Right atrium auricular region (tissue), 2 donors: ENCODE data around the gene AGPAT3. TPM values are rescaled to one million over a fixed set of nuclear protein-coding genes. Genes with fewer than 3 reads are reported as not detected.

Experiments used
- DNase-seq: peaks from one replicate; pipeline ENCODE4 v3.0.0-alpha.2; 2019; ENCODE audit warnings: low spot score
- H3K27ac ChIP-seq, 2 donors: fragments of 200-600 bp; sonication (generic); 1 replicate in 1 of 2; 2 replicates in 1 of 2; pipeline ENCODE4 v1.5.1; 2016 to 2019
- H3K27me3 ChIP-seq, 2 donors: fragments of 200-600 bp; sonication (generic); one replicate each; pipeline versions ENCODE4 v1.5.1 to v1.6.0; 2017 to 2019
- H3K36me3 ChIP-seq: fragments of 200-600 bp; sonication (generic); one replicate; pipeline ENCODE4 v1.5.1; 2016
- H3K4me1 ChIP-seq, 2 donors: fragments of 200-600 bp; sonication (generic); one replicate each; pipeline versions ENCODE4 v1.5.1 to v1.6.0; 2017 to 2019
- H3K4me3 ChIP-seq, 2 donors: fragments of 200-600 bp; sonication (generic); 1 replicate in 1 of 2; 2 replicates in 1 of 2; pipeline ENCODE4 v1.5.1; 2017 to 2019; ENCODE audit warnings: mild to moderate bottlenecking in 1 of 2, moderate library complexity in 1 of 2
- H3K9me3 ChIP-seq, 2 donors: fragments of 200-600 bp; sonication (generic); one replicate each; pipeline ENCODE4 v1.5.1; 2019
- total RNA-seq, 2 donors: library from RNA; depleted of rRNA; stranded (reverse); fragments of >200 nt; gene quantifications; one replicate each; pipeline ENCODE4 v1.1.0, GENCODE V29; 2016
- TF ChIP-seq, protein P1 (sequence below), 2 donors: fragments of 200-600 bp; sonication (generic); IDR thresholded peaks; one replicate each; pipeline ENCODE4 v1.5.1; 2019; ENCODE audit warnings: antibody characterized with exemption in 2 of 2

The AGPAT3 gene
- total RNA-seq, 2 donors from 2014 or later: 41.3 to 42.5 TPM

DNA sequence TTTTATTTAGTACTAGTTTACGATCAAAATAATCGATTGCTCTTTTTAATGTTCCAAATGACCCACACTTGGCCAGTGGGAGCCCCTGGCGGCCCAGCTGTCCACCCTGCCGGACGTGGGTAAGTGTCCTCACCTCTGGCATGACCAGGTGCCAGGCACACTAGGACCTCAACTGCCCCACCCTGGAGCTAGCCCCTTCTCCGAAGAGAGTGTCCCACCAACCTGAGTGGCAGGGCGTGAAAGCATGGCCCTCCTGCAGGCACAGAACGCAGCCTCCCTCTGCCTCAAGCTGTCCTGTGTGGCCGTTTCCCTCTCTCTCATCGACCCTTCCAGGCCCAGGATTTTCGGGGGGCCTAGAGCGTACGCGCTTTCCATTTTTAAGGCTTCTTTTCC is 32.9 kb upstream of the AGPAT3 start:
- H3K27me3 ChIP-seq: no peaks in the 10 kb centered on the region
- DNase-seq: no peak
- H3K9me3 ChIP-seq: no peaks in the 10 kb centered on the region
- TF ChIP-seq, protein P1, sequence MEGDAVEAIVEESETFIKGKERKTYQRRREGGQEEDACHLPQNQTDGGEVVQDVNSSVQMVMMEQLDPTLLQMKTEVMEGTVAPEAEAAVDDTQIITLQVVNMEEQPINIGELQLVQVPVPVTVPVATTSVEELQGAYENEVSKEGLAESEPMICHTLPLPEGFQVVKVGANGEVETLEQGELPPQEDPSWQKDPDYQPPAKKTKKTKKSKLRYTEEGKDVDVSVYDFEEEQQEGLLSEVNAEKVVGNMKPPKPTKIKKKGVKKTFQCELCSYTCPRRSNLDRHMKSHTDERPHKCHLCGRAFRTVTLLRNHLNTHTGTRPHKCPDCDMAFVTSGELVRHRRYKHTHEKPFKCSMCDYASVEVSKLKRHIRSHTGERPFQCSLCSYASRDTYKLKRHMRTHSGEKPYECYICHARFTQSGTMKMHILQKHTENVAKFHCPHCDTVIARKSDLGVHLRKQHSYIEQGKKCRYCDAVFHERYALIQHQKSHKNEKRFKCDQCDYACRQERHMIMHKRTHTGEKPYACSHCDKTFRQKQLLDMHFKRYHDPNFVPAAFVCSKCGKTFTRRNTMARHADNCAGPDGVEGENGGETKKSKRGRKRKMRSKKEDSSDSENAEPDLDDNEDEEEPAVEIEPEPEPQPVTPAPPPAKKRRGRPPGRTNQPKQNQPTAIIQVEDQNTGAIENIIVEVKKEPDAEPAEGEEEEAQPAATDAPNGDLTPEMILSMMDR (IDR thresholded peaks at IDR 0.05): no peak
- H3K36me3 ChIP-seq: no peaks in the 10 kb centered on the region
- H3K4me1 ChIP-seq: no peaks in the 10 kb centered on the region
- H3K27ac ChIP-seq: no peak overlapping the region
- H3K4me3 ChIP-seq: no peak overlapping the region

DNA sequence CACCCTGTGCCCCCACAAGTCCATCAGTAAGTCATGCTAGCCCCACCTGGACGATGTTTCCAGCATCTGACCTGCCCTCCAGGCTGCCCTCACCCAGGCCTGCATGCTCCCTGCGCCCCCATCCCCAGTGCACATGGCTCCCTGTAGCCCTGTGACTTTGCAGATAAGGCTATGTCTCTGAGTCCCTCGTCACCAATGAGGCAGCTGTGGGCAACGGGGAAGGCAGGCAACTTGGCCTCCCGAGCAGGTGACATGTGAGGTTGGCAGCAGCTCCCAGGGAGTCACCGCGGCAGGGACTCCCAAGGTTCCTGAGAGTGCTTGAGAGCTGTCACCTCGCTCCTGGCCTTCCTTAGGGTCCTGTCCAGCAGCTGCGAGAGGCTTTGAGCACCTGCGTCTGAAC is 32.4 kb upstream of the AGPAT3 start:
- Histone ChIP-seq H3K9me3 (no peaks in the 10 kb centered on the region), H3K36me3 (no peaks in the 10 kb centered on the region), H3K4me1 (no peaks in the 10 kb centered on the region), H3K27me3 (no peaks in the 10 kb centered on the region), H3K4me3 (no peak overlapping the region), H3K27ac (no peak overlapping the region)
- TF ChIP-seq, protein P1 (IDR thresholded peaks at IDR 0.05): no peak
- DNase-seq: no peak

DNA sequence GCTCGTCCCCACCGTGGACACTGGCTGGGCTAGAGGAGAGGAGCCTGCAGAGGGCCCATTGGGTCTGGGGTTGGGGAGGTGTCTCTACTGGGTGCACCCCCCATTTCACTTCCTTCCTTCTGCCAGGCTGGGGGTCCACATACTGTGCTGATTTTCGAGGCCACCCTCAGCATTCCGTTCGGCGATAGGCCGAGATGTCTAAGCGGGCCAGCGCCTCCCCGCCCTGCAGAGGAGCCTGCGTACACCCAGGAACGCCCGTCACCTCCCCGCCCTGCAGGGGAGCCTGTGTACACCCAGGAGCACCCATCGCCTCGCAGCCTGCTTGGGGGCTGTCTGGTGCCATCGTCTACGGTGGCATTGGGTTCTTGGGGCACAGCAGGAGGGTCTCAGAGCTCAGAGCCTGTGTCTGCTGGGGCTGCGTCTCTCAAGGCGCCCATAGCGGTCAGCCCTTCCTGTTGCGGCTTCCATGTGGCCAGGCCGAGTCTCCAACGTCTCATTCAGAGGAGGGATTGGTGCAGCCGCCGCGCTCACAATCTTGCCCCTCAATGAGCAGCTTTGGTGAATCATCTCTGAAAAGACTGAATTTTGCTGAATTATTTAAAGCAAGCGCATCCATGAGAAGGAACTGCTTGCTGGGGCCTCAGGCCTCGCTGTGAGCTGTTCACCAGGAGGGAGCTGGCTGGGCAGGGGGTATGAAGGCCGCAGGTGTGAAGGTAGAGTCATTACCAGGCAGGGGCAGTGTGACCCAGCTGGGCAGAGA is 30.7 kb upstream of the AGPAT3 start:
- no peak overlapping the region for H3K4me3 ChIP-seq
- no peaks in the 10 kb centered on the region for H3K4me1 ChIP-seq
- no peak for DNase-seq
- H3K9me3 ChIP-seq: no peaks in the 10 kb centered on the region
- no peaks in the 10 kb centered on the region for H3K27me3 ChIP-seq
- H3K27ac ChIP-seq: no peak overlapping the region
- TF ChIP-seq, protein P1 (IDR thresholded peaks at IDR 0.05): no peak
- no peaks in the 10 kb centered on the region for H3K36me3 ChIP-seq

DNA sequence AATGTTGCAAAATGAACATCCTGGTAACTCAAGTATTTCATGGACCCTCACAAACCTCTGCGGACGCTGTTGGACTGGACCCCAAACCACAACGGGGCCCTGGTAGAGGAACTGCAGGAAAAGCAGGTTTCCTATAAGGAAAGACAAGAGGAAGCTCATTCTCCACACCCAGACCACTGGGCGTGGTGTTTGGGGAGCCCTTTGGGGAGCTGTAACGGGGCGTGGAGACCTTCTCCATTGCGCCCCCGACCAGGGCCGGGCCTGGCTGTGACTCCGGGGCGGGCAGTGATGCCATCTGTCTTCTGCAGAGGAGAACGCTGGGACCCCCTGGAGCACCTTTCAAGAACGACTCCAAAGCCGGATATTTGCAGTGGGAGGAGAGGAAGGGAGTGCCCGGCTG is 30.0 kb upstream of the AGPAT3 start:
- H3K9me3 ChIP-seq: no peaks in the 10 kb centered on the region
- H3K27me3 ChIP-seq: no peaks in the 10 kb centered on the region
- no peaks in the 10 kb centered on the region for H3K36me3 ChIP-seq
- H3K4me3 ChIP-seq: no peak overlapping the region
- DNase-seq: no peak
- TF ChIP-seq, protein P1 (IDR thresholded peaks at IDR 0.05): no peak
- H3K27ac ChIP-seq: no peak overlapping the region
- H3K4me1 ChIP-seq: no peaks in the 10 kb centered on the region

DNA sequence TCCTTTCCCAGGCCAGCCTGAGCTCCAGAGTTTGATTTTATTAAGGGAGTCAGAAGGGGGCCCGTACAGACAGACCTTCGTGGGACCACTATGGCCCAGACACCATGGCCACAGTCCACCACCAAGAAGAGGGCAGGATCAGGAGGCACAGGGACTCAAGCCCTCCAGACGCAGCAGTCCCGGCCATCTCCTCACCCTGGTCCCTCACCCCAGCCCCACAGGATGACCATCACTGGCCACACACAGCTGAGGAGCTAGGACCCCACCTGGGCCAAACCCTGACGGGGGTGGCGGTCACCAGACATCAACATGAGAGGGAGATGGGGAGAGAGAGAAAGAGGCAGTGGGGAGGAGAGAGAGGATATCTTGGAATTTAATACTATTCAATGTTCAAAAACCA is 29.2 kb upstream of the AGPAT3 start:
- Histone ChIP-seq H3K27me3 (no peaks in the 10 kb centered on the region), H3K36me3 (no peaks in the 10 kb centered on the region), H3K4me1 (no peaks in the 10 kb centered on the region), H3K9me3 (no peaks in the 10 kb centered on the region), H3K27ac (no peak overlapping the region), H3K4me3 (no peak overlapping the region)
- no peak for DNase-seq
- TF ChIP-seq, protein P1 (IDR thresholded peaks at IDR 0.05): no peak

DNA sequence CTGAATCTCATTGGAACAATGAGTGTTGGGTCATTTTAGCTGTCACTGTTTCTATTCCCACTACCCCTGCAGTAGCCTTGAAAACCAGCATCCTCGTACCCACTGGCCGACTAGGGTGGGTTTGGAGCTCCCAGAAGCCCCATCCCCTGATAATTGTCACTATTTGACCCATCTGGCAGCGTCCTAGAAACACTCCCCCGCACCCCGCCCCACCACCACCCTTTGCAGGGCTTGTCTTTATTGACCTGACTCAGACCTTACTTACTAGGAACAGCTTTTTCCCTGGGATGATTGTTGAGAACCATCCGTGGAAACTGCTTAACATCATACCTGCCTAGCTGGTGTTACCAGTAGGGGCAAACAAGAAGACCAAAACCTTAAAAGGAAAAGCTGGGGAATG is 28.4 kb upstream of the AGPAT3 start:
- H3K36me3 ChIP-seq: no peaks in the 10 kb centered on the region
- H3K27me3 ChIP-seq: no peaks in the 10 kb centered on the region
- DNase-seq: no peak
- TF ChIP-seq, protein P1 (IDR thresholded peaks at IDR 0.05): no peak
- no peaks in the 10 kb centered on the region for H3K4me1 ChIP-seq
- H3K9me3 ChIP-seq: no peaks in the 10 kb centered on the region
- no peak overlapping the region for H3K27ac ChIP-seq
- H3K4me3 ChIP-seq: no peak overlapping the region
